Immature natural killer cell (primary cell): ENCODE data around the gene KCNIP4. TPM values are rescaled to one million over a fixed set of nuclear protein-coding genes. Genes with fewer than 3 reads are reported as not detected.

ENCODE experiments used
- DNase-seq, 3 donors: peaks; one replicate each; pipeline ENCODE4 v3.0.0; 2022; ENCODE audit warnings: mixed read lengths in 1 of 3
- H3K27ac Mint-ChIP-seq, 6 donors: one replicate each; pipeline ENCODE4 v1.8.0; 2020; ENCODE audit warnings: mixed read lengths in 6 of 6, mild to moderate bottlenecking in 5 of 6, inconsistent platforms in 4 of 6, moderate library complexity in 3 of 6
- H3K27me3 Mint-ChIP-seq, 3 donors: one replicate each; pipeline ENCODE4 v1.8.0; 2020 to 2021; ENCODE audit warnings: low read depth in 3 of 3, mild to moderate bottlenecking in 3 of 3, mixed read lengths in 3 of 3, moderate library complexity in 3 of 3, inconsistent platforms in 1 of 3
- H3K36me3 Mint-ChIP-seq, 3 donors: one replicate each; pipeline ENCODE4 v1.8.0; 2020; ENCODE audit warnings: mixed read lengths in 3 of 3, inconsistent platforms in 2 of 3, mild to moderate bottlenecking in 2 of 3
- H3K4me1 Mint-ChIP-seq, 2 donors: one replicate each; pipeline ENCODE4 v1.8.0; 2020; ENCODE audit warnings: inconsistent platforms in 2 of 2, mild to moderate bottlenecking in 2 of 2, mixed read lengths in 2 of 2, moderate library complexity in 1 of 2
- H3K4me3 Mint-ChIP-seq, 5 donors: one replicate each; pipeline ENCODE4 v1.8.0; 2020; ENCODE audit warnings: mild to moderate bottlenecking in 5 of 5, mixed read lengths in 5 of 5, inconsistent platforms in 3 of 5, moderate library complexity in 3 of 5
- H3K9me3 Mint-ChIP-seq, 6 donors: one replicate each; pipeline ENCODE4 v1.8.0; 2020; ENCODE audit warnings: mild to moderate bottlenecking in 6 of 6, mixed read lengths in 6 of 6, inconsistent platforms in 4 of 6, moderate library complexity in 3 of 6
- polyA plus RNA-seq, 3 donors: library from polyadenylated mRNA; unstranded; fragments of 300-500 nt; fragmentation: Illumina TruSeq; gene quantifications; one replicate each; pipeline ENCODE4 v1.2.3, GENCODE V29; 2021

The KCNIP4 gene
- polyA plus RNA-seq, 3 donors from 2014 or later = 0.10 TPM; not detected in 2

DNA sequence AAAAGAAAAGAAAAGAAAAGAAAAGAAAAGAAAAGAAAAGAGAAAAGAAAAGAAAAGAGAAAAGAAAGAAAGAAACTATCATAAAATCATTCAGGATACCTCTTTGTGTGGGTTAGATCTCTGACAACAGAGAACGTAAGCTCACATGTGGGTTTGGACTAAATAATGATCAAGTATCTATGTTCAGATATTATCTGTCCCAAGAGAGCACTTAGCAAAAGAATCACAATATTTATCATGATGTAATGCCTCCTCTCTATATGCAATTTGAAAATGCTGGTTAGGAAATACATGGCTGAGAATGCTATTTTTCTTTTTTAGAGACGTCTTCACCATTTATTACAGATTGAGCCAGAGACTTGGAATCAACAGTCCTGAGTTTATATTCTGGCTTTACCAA lies 191.3 kb downstream of the KCNIP4 start:
- no peak for DNase-seq
- Mint-ChIP-seq H3K9me3 (no peaks in the 10 kb centered on the region), H3K27me3 (peaks cover 0 to 4% (median 2%) of the 10 kb centered on the region in 3 donors), H3K4me3 (no peak overlapping the region), H3K4me1 (no peaks in the 10 kb centered on the region), H3K36me3 (no peaks in the 10 kb centered on the region), H3K27ac (no peak overlapping the region)

DNA sequence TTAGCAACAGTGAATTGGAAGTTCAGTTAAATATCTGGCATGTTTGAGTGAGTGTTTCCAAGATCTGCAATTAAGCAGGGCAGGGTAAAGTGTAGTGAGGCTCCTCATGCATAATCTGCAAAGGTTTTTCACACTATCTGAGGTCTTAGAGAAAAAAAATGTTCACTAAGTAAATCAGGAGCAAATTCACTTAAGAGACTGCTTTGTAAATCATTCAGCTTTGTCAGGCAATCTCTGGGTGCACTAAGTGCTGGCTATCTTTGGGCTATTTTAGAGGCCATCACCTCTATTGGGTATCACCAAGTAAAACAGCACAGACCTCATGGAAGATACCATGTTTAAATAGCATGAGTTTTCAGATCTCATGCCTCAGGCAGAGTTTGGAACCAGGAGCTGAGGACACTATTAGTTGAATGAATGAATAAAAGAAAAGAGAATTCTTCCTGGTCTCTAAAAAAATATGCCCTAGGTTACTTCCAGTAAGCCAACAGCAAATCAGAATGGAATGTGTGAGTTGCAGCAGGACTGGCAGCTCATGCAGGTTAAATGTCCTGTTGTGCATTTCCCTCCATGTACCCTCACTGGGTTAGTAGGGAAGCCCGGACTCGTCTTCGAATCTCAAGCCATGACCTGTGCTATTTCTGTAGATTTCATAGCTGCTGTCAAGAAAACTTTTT lies 195.3 kb downstream of the KCNIP4 start:
- Mint-ChIP-seq H3K27ac (no peak overlapping the region), H3K36me3 (no peaks in the 10 kb centered on the region), H3K27me3 (peaks cover 0 to 4% (median 2%) of the 10 kb centered on the region in 3 donors), H3K4me3 (no peak overlapping the region), H3K4me1 (no peaks in the 10 kb centered on the region), H3K9me3 (no peaks in the 10 kb centered on the region)
- DNase-seq = no peak

DNA sequence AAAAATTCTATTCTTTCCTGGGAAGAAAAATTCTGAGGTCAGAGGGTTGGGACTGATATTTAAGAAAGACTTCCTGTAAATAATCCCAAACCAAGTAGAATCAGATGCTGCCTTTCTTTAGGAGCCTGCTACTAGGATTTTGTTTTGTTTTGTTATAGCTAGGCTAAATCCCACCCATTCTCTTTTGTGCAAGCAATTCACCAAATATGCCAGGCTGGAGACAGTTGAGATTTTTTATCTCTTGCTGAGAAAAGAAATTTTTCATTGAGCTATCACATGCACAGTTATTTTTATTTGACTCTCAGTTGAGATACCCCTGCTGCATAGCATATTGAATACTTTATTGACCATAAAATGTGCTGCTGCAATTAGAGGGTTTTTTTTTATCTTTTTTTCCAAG lies 196.0 kb downstream of the KCNIP4 start:
- Mint-ChIP-seq H3K27me3 (peaks cover 0 to 4% (median 2%) of the 10 kb centered on the region in 3 donors), H3K36me3 (no peaks in the 10 kb centered on the region), H3K4me3 (no peak overlapping the region), H3K27ac (no peak overlapping the region), H3K4me1 (no peaks in the 10 kb centered on the region), H3K9me3 (peaks cover 0 to 3% (median 0%) of the 10 kb centered on the region in 6 donors)
- DNase-seq = no peak

GRCh38 chr4:21749924-21750323 lies 198.6 kb downstream of the KCNIP4 start:
- H3K36me3 Mint-ChIP-seq = no peaks in the 10 kb centered on the region
- H3K27ac Mint-ChIP-seq = no peak overlapping the region
- DNase-seq = no peak
- H3K27me3 Mint-ChIP-seq = peaks cover 0 to 4% (median 2%) of the 10 kb centered on the region in 3 donors
- no peaks in the 10 kb centered on the region for H3K4me1 Mint-ChIP-seq
- peaks cover 0 to 4% (median 0%) of the 10 kb centered on the region in 6 donors for H3K9me3 Mint-ChIP-seq
- H3K4me3 Mint-ChIP-seq = no peak overlapping the region

DNA sequence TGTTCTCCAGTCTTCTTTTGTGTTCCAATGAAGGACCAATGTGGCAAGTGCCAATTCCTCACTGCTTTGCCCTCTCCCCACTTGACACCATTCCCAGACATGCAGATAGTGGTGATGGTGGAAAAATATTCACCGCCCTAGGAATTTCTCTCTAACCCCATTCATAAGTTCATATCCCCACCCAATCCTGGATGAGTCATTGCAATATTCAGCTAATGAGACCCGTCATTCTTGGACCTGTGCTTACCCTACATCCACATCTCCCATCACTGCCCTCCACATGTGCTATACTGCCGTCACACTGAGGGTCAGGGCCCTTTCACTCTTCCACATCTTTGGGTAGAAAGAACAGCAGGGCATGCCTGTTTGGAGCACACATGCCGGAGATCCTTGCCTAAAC lies 199.2 kb downstream of the KCNIP4 start:
- H3K27ac Mint-ChIP-seq = no peak overlapping the region
- no peak overlapping the region for H3K4me3 Mint-ChIP-seq
- no peaks in the 10 kb centered on the region for H3K4me1 Mint-ChIP-seq
- H3K36me3 Mint-ChIP-seq = no peaks in the 10 kb centered on the region
- no peak for DNase-seq
- H3K9me3 Mint-ChIP-seq = peaks cover 0 to 4% (median 0%) of the 10 kb centered on the region in 6 donors
- peaks cover 0 to 4% (median 2%) of the 10 kb centered on the region in 3 donors for H3K27me3 Mint-ChIP-seq

GRCh38 chr4:21744046-21744445 lies 204.5 kb downstream of the KCNIP4 start:
- H3K4me3 Mint-ChIP-seq = no peak overlapping the region
- DNase-seq = no peak
- no peaks in the 10 kb centered on the region for H3K36me3 Mint-ChIP-seq
- H3K27ac Mint-ChIP-seq = no peak overlapping the region
- no peaks in the 10 kb centered on the region for H3K4me1 Mint-ChIP-seq
- peaks cover 0 to 7% (median 0%) of the 10 kb centered on the region in 6 donors for H3K9me3 Mint-ChIP-seq
- H3K27me3 Mint-ChIP-seq = peaks cover 0 to 2% (median 0%) of the 10 kb centered on the region in 3 donors

- Mint-ChIP-seq H3K27ac (no peak overlapping the region), H3K4me1 (no peaks in the 10 kb centered on the region), H3K27me3 (peaks cover 0 to 2% (median 0%) of the 10 kb centered on the region in 3 donors), H3K9me3 (peaks cover 0 to 6% (median 0%) of the 10 kb centered on the region in 6 donors), H3K36me3 (no peaks in the 10 kb centered on the region), H3K4me3 (no peak overlapping the region)
- DNase-seq = no peak
These were observed 206.2 kb downstream of the KCNIP4 start for GRCh38 chr4:21742326-21742725.

- H3K27me3 Mint-ChIP-seq = no peaks in the 10 kb centered on the region
- H3K4me1 Mint-ChIP-seq = no peaks in the 10 kb centered on the region
- H3K4me3 Mint-ChIP-seq = no peak overlapping the region
- no peaks in the 10 kb centered on the region for H3K36me3 Mint-ChIP-seq
- DNase-seq = no peak
- no peak overlapping the region for H3K27ac Mint-ChIP-seq
- H3K9me3 Mint-ChIP-seq = peaks cover 0 to 6% (median 0%) of the 10 kb centered on the region in 6 donors
These were observed 209.8 kb downstream of the KCNIP4 start for GRCh38 chr4:21738821-21739220.

DNA sequence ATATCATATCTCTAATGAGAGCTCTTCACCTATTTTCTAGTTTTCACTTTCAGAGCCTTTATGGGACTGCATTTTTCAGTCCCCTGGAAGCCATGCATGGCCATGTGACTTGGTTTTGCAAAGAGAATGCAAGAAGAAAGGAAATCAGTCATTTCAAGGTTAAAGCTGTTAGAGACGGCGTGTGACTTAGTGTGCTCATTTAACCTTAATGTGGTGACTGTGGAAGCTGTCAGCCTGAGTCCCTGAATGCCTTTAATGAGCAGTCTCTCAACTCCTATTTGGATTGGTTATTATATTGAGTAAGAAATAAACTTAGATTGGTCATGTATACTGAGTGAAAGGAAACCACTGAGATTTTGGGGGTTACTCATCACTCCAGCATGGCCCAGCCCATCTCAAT lies 212.7 kb downstream of the KCNIP4 start:
- Mint-ChIP-seq H3K9me3 (peaks cover 0 to 6% (median 0%) of the 10 kb centered on the region in 6 donors), H3K36me3 (no peaks in the 10 kb centered on the region), H3K4me1 (no peaks in the 10 kb centered on the region), H3K27ac (no peak overlapping the region), H3K4me3 (no peak overlapping the region), H3K27me3 (peaks cover 0 to 2% (median 0%) of the 10 kb centered on the region in 3 donors)
- DNase-seq = no peak

GRCh38 chr4:21733894-21734630 lies 214.5 kb downstream of the KCNIP4 start:
- no peak overlapping the region for H3K27ac Mint-ChIP-seq
- peaks cover 0 to 2% (median 0%) of the 10 kb centered on the region in 3 donors for H3K27me3 Mint-ChIP-seq
- no peaks in the 10 kb centered on the region for H3K36me3 Mint-ChIP-seq
- peaks cover 0 to 6% (median 0%) of the 10 kb centered on the region in 6 donors for H3K9me3 Mint-ChIP-seq
- DNase-seq = no peak
- no peaks in the 10 kb centered on the region for H3K4me1 Mint-ChIP-seq
- no peak overlapping the region for H3K4me3 Mint-ChIP-seq

- no peaks in the 10 kb centered on the region for H3K36me3 Mint-ChIP-seq
- no peaks in the 10 kb centered on the region for H3K4me1 Mint-ChIP-seq
- no peak overlapping the region for H3K27ac Mint-ChIP-seq
- no peaks in the 10 kb centered on the region for H3K27me3 Mint-ChIP-seq
- no peak overlapping the region for H3K4me3 Mint-ChIP-seq
- DNase-seq = no peak
- peaks cover 0 to 11% (median 1%) of the 10 kb centered on the region in 6 donors for H3K9me3 Mint-ChIP-seq
These were observed 220.3 kb downstream of the KCNIP4 start for GRCh38 chr4:21728304-21728703.

- Mint-ChIP-seq H3K9me3 (peaks cover 1 to 18% (median 4%) of the 10 kb centered on the region in 6 donors), H3K27me3 (no peaks in the 10 kb centered on the region), H3K4me1 (no peaks in the 10 kb centered on the region), H3K36me3 (no peaks in the 10 kb centered on the region), H3K27ac (no peak overlapping the region), H3K4me3 (no peak overlapping the region)
- DNase-seq = no peak
These were observed 222.2 kb downstream of the KCNIP4 start for GRCh38 chr4:21726255-21726815.

GRCh38 chr4:21722157-21722839 lies 226.3 kb downstream of the KCNIP4 start:
- Mint-ChIP-seq H3K36me3 (no peaks in the 10 kb centered on the region), H3K27me3 (no peaks in the 10 kb centered on the region), H3K27ac (no peak overlapping the region), H3K4me3 (no peak overlapping the region), H3K9me3 (peaks cover 0 to 17% (median 5%) of the 10 kb centered on the region in 6 donors), H3K4me1 (no peaks in the 10 kb centered on the region)
- no peak for DNase-seq

GRCh38 chr4:21716531-21716930 lies 232.0 kb downstream of the KCNIP4 start:
- no peak for DNase-seq
- H3K27ac Mint-ChIP-seq = no peak overlapping the region
- H3K36me3 Mint-ChIP-seq = no peaks in the 10 kb centered on the region
- no peaks in the 10 kb centered on the region for H3K4me1 Mint-ChIP-seq
- peaks cover 0 to 4% (median 0%) of the 10 kb centered on the region in 3 donors for H3K27me3 Mint-ChIP-seq
- H3K4me3 Mint-ChIP-seq = no peak overlapping the region
- peaks cover 0 to 15% (median 5%) of the 10 kb centered on the region in 6 donors for H3K9me3 Mint-ChIP-seq
